Astrocyte (in vitro differentiated cells and primary cell): ENCODE results near the gene TLCD2. TPM values are rescaled to one million over a fixed set of nuclear protein-coding genes. Genes with fewer than 3 reads are reported as not detected.
A peak's percentile ranks its signal among the peaks of the same experiment; 100 is the strongest.

Experiments used
- DNase-seq: peaks from one replicate; pipeline ENCODE4 v3.0.0-alpha.2; 2010; ENCODE audit warnings: low read depth
- FAIRE-seq: peaks from 2 replicates; lab custom pipeline; 2011; peaks lifted over from hg19 to GRCh38; lab: Jason Lieb, UNC
- H2AFZ ChIP-seq: 2 replicates; pipeline ENCODE4 v1.6.0; 2012; ENCODE audit warnings: low read depth, low read length, inconsistent platforms
- H3K27ac ChIP-seq: 2 replicates; pipeline ENCODE4 v1.5.1; 2011; ENCODE audit warnings: low read depth, low read length, inconsistent platforms
- H3K27me3 ChIP-seq: 2 replicates; pipeline ENCODE4 v1.6.0; 2011; ENCODE audit warnings: low read length, inconsistent platforms; ENCODE audit not compliant: insufficient read depth
- H3K36me3 ChIP-seq: 2 replicates; pipeline ENCODE4 v1.5.1; 2011; ENCODE audit warnings: low read length, inconsistent platforms; ENCODE audit not compliant: insufficient read depth
- H3K4me1 ChIP-seq: 2 replicates; pipeline ENCODE4 v1.5.1; 2011; ENCODE audit warnings: low read length, inconsistent platforms; ENCODE audit not compliant: insufficient read depth
- H3K4me2 ChIP-seq: 2 replicates; pipeline ENCODE4 v1.6.0; 2012; ENCODE audit warnings: low read length, inconsistent platforms
- H3K4me3 ChIP-seq: 2 replicates; pipeline ENCODE4 v1.5.1; 2011; ENCODE audit warnings: low read depth, mild to moderate bottlenecking, low read length, inconsistent platforms; ENCODE audit not compliant: insufficient read depth
- H3K79me2 ChIP-seq: 2 replicates; pipeline ENCODE4 v1.6.0; 2012; ENCODE audit warnings: mild to moderate bottlenecking, low read length, inconsistent platforms; ENCODE audit not compliant: insufficient read depth
- H3K9ac ChIP-seq: 2 replicates; pipeline ENCODE4 v1.6.0; 2012; ENCODE audit warnings: mild to moderate bottlenecking, low read length, inconsistent platforms
- H3K9me3 ChIP-seq: 2 replicates; pipeline ENCODE4 v1.5.1; 2012; ENCODE audit warnings: low read depth, mild to moderate bottlenecking, low read length, inconsistent platforms; ENCODE audit not compliant: insufficient read depth
- H4K20me1 ChIP-seq: 2 replicates; pipeline ENCODE4 v1.6.0; 2012; ENCODE audit warnings: low read length, inconsistent platforms; ENCODE audit not compliant: insufficient read depth
- H3K27ac Mint-ChIP-seq: one replicate; pipeline ENCODE4 v1.8.0; 2021; ENCODE audit warnings: mild to moderate bottlenecking, mixed read lengths; ENCODE audit not compliant: unreplicated experiment
- H3K27me3 Mint-ChIP-seq: one replicate; pipeline ENCODE4 v1.8.0; 2021; ENCODE audit warnings: low read depth, mixed read lengths; ENCODE audit not compliant: unreplicated experiment
- H3K36me3 Mint-ChIP-seq: one replicate; pipeline ENCODE4 v1.8.0; 2021; ENCODE audit warnings: low read depth, mixed read lengths; ENCODE audit not compliant: unreplicated experiment
- H3K4me1 Mint-ChIP-seq: one replicate; pipeline ENCODE4 v1.8.0; 2021; ENCODE audit warnings: low read depth, mixed read lengths; ENCODE audit not compliant: unreplicated experiment
- H3K4me3 Mint-ChIP-seq: one replicate; pipeline ENCODE4 v1.8.0; 2021; ENCODE audit warnings: mild to moderate bottlenecking, moderate library complexity, mixed read lengths; ENCODE audit not compliant: unreplicated experiment
- H3K9me3 Mint-ChIP-seq: one replicate; pipeline ENCODE4 v1.8.0; 2021; ENCODE audit warnings: mild to moderate bottlenecking, mixed read lengths; ENCODE audit not compliant: unreplicated experiment
- EZH2 ChIP-seq: IDR thresholded peaks from 2 replicates; pipeline ENCODE4 v1.6.1; 2012; ENCODE audit warnings: mild to moderate bottlenecking, low read length, inconsistent platforms; ENCODE audit not compliant: insufficient read depth
- total RNA-seq: library from RNA; stranded (reverse); gene quantifications from 2 replicates; pipeline ENCODE4 v1.2.1, GENCODE V29; 2021
- TF ChIP-seq, protein P1 (sequence below): IDR thresholded peaks from 2 replicates; pipeline ENCODE4 v1.5.1; 2011; ENCODE audit warnings: low read depth, mild to moderate bottlenecking, inconsistent platforms, low read length, moderate library complexity; ENCODE audit not compliant: insufficient read depth

Gene TLCD2
- total RNA-seq, 1 donor from 2014 or later, result 6.0 TPM

GRCh38 chr17:1715803-1716075 lies 5.6 kb upstream of the TLCD2 start:
- Histone ChIP-seq H3K27me3 (no peaks in the 10 kb centered on the region), H2AFZ (no peak overlapping the region), H3K27ac (peak overlapping the region; percentile 82), H3K4me3 (peak overlapping the region; percentile 80), H4K20me1 (peaks cover 42% of the 10 kb centered on the region), H3K79me2 (peaks cover 51% of the 10 kb centered on the region), H3K9ac (peak overlapping the region; percentile 86), H3K4me1 (peaks cover 28% of the 10 kb centered on the region), H3K4me2 (peak overlapping the region; percentile 97), H3K36me3 (peaks cover 31% of the 10 kb centered on the region), H3K9me3 (no peaks in the 10 kb centered on the region)
- TF ChIP-seq, protein P1, sequence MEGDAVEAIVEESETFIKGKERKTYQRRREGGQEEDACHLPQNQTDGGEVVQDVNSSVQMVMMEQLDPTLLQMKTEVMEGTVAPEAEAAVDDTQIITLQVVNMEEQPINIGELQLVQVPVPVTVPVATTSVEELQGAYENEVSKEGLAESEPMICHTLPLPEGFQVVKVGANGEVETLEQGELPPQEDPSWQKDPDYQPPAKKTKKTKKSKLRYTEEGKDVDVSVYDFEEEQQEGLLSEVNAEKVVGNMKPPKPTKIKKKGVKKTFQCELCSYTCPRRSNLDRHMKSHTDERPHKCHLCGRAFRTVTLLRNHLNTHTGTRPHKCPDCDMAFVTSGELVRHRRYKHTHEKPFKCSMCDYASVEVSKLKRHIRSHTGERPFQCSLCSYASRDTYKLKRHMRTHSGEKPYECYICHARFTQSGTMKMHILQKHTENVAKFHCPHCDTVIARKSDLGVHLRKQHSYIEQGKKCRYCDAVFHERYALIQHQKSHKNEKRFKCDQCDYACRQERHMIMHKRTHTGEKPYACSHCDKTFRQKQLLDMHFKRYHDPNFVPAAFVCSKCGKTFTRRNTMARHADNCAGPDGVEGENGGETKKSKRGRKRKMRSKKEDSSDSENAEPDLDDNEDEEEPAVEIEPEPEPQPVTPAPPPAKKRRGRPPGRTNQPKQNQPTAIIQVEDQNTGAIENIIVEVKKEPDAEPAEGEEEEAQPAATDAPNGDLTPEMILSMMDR, result no peak
- TF ChIP-seq EZH2, result no peak
- FAIRE-seq, result no peak
- peak overlapping the region; percentile 80 for H3K27ac Mint-ChIP-seq
- H3K9me3 Mint-ChIP-seq, result no peaks in the 10 kb centered on the region
- peaks cover 24% of the 10 kb centered on the region for H3K4me1 Mint-ChIP-seq
- H3K27me3 Mint-ChIP-seq, result no peaks in the 10 kb centered on the region
- H3K4me3 Mint-ChIP-seq, result peak overlapping the region; percentile 96
- peaks cover 17% of the 10 kb centered on the region for H3K36me3 Mint-ChIP-seq
- no peak for DNase-seq

GRCh38 chr17:1714980-1715802 lies 5.0 kb upstream of the TLCD2 start:
- peaks cover 47% of the 10 kb centered on the region for H4K20me1 ChIP-seq
- H3K4me2 ChIP-seq, result peak overlapping the region; percentile 97
- Mint-ChIP-seq H3K4me3 (peak overlapping the region; percentile 96), H3K27ac (peak overlapping the region; percentile 94), H3K36me3 (peaks cover 17% of the 10 kb centered on the region), H3K4me1 (peaks cover 25% of the 10 kb centered on the region), H3K9me3 (no peaks in the 10 kb centered on the region), H3K27me3 (no peaks in the 10 kb centered on the region)
- no peak for FAIRE-seq
- H3K9ac ChIP-seq, result peak overlapping the region; percentile 86
- peaks cover 28% of the 10 kb centered on the region for H3K4me1 ChIP-seq
- TF ChIP-seq, protein P1, result no peak
- no peak for TF ChIP-seq EZH2
- peaks cover 31% of the 10 kb centered on the region for H3K36me3 ChIP-seq
- peak overlapping the region; percentile 82 for H3K27ac ChIP-seq
- H3K4me3 ChIP-seq, result peak overlapping the region; percentile 80
- no peak overlapping the region for H2AFZ ChIP-seq
- H3K79me2 ChIP-seq, result peaks cover 54% of the 10 kb centered on the region
- peak; percentile 77 for DNase-seq
- no peaks in the 10 kb centered on the region for H3K9me3 ChIP-seq
- H3K27me3 ChIP-seq, result no peaks in the 10 kb centered on the region

GRCh38 chr17:1714427-1714979 lies 4.3 kb upstream of the TLCD2 start:
- peaks cover 47% of the 10 kb centered on the region for H4K20me1 ChIP-seq
- peaks cover 25% of the 10 kb centered on the region for H3K4me1 Mint-ChIP-seq

More at GRCh38 chr17:1714427-1714979, 4.3 kb upstream of the TLCD2 start:
- TF ChIP-seq, protein P1, result no peak
- no peak for TF ChIP-seq EZH2
- Histone ChIP-seq H3K9me3 (no peaks in the 10 kb centered on the region), H3K36me3 (peaks cover 31% of the 10 kb centered on the region), H3K4me2 (peak overlapping the region; percentile 97), H3K9ac (peak overlapping the region; percentile 87), H3K79me2 (peaks cover 54% of the 10 kb centered on the region), H3K4me1 (peaks cover 28% of the 10 kb centered on the region), H3K27ac (peak overlapping the region; percentile 85), H2AFZ (no peak overlapping the region), H3K27me3 (no peaks in the 10 kb centered on the region), H3K4me3 (peak overlapping the region; percentile 80)
- Mint-ChIP-seq H3K27me3 (no peaks in the 10 kb centered on the region), H3K9me3 (no peaks in the 10 kb centered on the region), H3K27ac (peak overlapping the region; percentile 94), H3K4me3 (peak overlapping the region; percentile 96), H3K36me3 (peaks cover 17% of the 10 kb centered on the region)
- DNase-seq (peak; percentile 93), FAIRE-seq (no peak)
